ENCODE results near the gene ASMTL.

DNA sequence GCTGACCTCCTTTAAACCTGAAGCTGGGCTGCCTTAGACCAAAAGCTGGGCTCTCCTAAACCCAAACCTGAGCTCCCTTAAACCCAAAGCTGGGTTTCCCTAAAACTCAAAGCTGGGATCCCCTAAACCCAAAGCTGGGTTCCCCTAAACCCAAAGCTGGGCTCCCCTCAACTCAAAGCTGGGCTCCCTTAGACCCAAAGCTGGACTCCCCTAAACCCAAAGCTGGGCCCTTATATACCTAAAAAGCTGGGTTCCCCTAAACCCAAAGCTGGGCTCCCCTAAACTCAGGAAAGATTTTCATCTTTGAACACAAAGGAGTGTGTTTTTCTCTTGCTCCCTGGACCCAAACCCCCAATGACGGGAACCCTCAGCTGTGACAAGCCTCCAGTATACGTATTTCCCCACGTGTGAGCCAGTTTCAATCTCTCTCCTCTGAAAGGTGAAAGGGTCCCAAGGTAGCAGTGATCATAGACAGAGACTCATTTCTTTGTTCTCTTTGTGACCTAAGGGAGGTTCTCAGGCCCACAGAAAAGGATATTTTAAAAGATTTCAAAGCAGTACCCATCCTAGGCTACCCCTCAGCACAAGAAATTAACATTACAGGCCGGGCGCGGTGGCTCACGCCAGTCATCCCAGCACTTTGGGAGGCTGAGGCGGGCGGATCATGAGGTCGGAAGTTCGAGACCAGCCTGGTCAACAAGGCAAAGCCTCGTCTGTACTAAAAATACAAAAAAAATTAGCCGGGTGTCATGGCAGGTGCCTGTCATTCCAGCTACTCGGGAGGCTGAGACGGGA is 31.3 kb upstream of the ASMTL start:
- TF ChIP-seq CTCF (IDR thresholded peaks at IDR 0.05; ENCODE audit: borderline replicate concordance, extremely low read depth, low read length, poor library complexity, severe bottlenecking) (no peak), EZH2 (IDR thresholded peaks at IDR 0.05; ENCODE audit: borderline replicate concordance, low read depth, low read length, severe bottlenecking) (no peak)

Data from DND-41 (cell line).